Trophoblast cell (in vitro differentiated cells and primary cell): ENCODE results near the gene NEUROG1.

Experiments
- DNase-seq, 2 donors: peaks; one replicate each; pipeline ENCODE4 v3.0.0-alpha.2; 2016
- H2AFZ ChIP-seq: 2 replicates; pipeline ENCODE4 v1.6.1; 2013; ENCODE audit warnings: low read length, moderate library complexity, mild to moderate bottlenecking; ENCODE audit not compliant: insufficient read depth, poor library complexity
- H2AK5ac ChIP-seq: 2 replicates; pipeline ENCODE4 v1.6.1; 2013; ENCODE audit warnings: mild to moderate bottlenecking, low read length
- H2BK120ac ChIP-seq: 2 replicates; pipeline ENCODE4 v1.6.1; 2013; ENCODE audit warnings: low read length, mild to moderate bottlenecking, moderate library complexity; ENCODE audit not compliant: insufficient read depth, poor library complexity
- H2BK12ac ChIP-seq: 2 replicates; pipeline ENCODE4 v1.6.1; 2013; ENCODE audit warnings: mild to moderate bottlenecking, low read length, moderate library complexity
- H2BK5ac ChIP-seq: 2 replicates; pipeline ENCODE4 v1.6.1; 2013; ENCODE audit warnings: low read length, low read depth, moderate library complexity, mild to moderate bottlenecking; ENCODE audit not compliant: poor library complexity
- H3K14ac ChIP-seq: 2 replicates; pipeline ENCODE4 v1.6.1; 2013; ENCODE audit warnings: mild to moderate bottlenecking, low read length
- H3K18ac ChIP-seq: 2 replicates; pipeline ENCODE4 v1.6.1; 2013; ENCODE audit warnings: mild to moderate bottlenecking, low read length
- H3K23ac ChIP-seq: 2 replicates; pipeline ENCODE4 v1.6.1; 2013; ENCODE audit warnings: low read length
- H3K27ac ChIP-seq: 2 replicates; pipeline ENCODE4 v1.5.1; 2013; ENCODE audit warnings: low read depth, mild to moderate bottlenecking, inconsistent platforms, low read length, moderate library complexity
- H3K27me3 ChIP-seq: 2 replicates; pipeline ENCODE4 v1.6.1; 2013; ENCODE audit warnings: inconsistent platforms, mild to moderate bottlenecking, low read length, moderate library complexity; ENCODE audit not compliant: insufficient read depth
- H3K36me3 ChIP-seq, 2 experiments: 1 replicate in 1 of 2; 2 replicates in 1 of 2; pipeline ENCODE4 v1.6.1; 2013; ENCODE audit warnings: low read length in 2 of 2, mild to moderate bottlenecking in 2 of 2, moderate library complexity in 1 of 2; ENCODE audit not compliant: insufficient read depth in 2 of 2, control insufficient read depth in 1 of 2
- H3K4ac ChIP-seq: 2 replicates; pipeline ENCODE4 v1.6.1; 2013; ENCODE audit warnings: low read depth, mild to moderate bottlenecking, low read length, moderate library complexity
- H3K4me1 ChIP-seq, 2 experiments: 1 replicate in 1 of 2; 2 replicates in 1 of 2; pipeline ENCODE4 v1.6.1; 2013; ENCODE audit warnings: low read length in 2 of 2, mild to moderate bottlenecking in 2 of 2, moderate library complexity in 1 of 2; ENCODE audit not compliant: insufficient read depth in 2 of 2, control insufficient read depth in 1 of 2
- H3K4me2 ChIP-seq: 2 replicates; pipeline ENCODE4 v1.6.1; 2013; ENCODE audit warnings: inconsistent platforms, mild to moderate bottlenecking, low read length, moderate library complexity
- H3K4me3 ChIP-seq: 2 replicates; pipeline ENCODE4 v1.5.1; 2013; ENCODE audit warnings: mild to moderate bottlenecking, low read depth, low read length, inconsistent platforms
- H3K79me1 ChIP-seq: one replicate; pipeline ENCODE4 v1.6.1; 2013; ENCODE audit warnings: low read length
- H3K79me2 ChIP-seq: 2 replicates; pipeline ENCODE4 v1.6.1; 2013; ENCODE audit warnings: low read length, mild to moderate bottlenecking; ENCODE audit not compliant: control insufficient read depth, insufficient read depth, poor library complexity
- H3K9ac ChIP-seq: 2 replicates; pipeline ENCODE4 v1.6.1; 2013; ENCODE audit warnings: mild to moderate bottlenecking, low read length
- H3K9me3 ChIP-seq: 2 replicates; pipeline ENCODE4 v1.6.1; 2013; ENCODE audit warnings: low read depth, mild to moderate bottlenecking, control low read depth, inconsistent platforms, low read length; ENCODE audit not compliant: insufficient read depth
- H4K12ac ChIP-seq: 2 replicates; pipeline ENCODE4 v1.6.1; 2013; ENCODE audit warnings: low read depth, mild to moderate bottlenecking, low read length, moderate library complexity
- H4K8ac ChIP-seq: 2 replicates; pipeline ENCODE4 v1.6.1; 2013; ENCODE audit warnings: low read depth, mild to moderate bottlenecking, low read length, moderate library complexity
- H4K91ac ChIP-seq: one replicate; pipeline ENCODE4 v1.6.1; 2013; ENCODE audit warnings: low read depth, mild to moderate bottlenecking, low read length, moderate library complexity
- WGBS: extraction: QIAGEN DNeasy Blood & Tissue Kit; methylation state at CpG from one replicate; pipeline ENCODE4 v1.1.7; 2013; ENCODE audit warnings: missing lambda C conversion rate; ENCODE audit not compliant: insufficient read length, insufficient coverage; ENCODE audit errors: extremely low coverage; 5-methylcytosine and 5-hydroxymethylcytosine counted together

Gene NEUROG1

GRCh38 chr5:135578685-135579341 lies 43.0 kb upstream of the NEUROG1 start, which contains the start of gene CXCL14:
TSS of gene CXCL14 (minus strand) at chr5:135578991. CDS start at chr5:135578778, 213 bp downstream.
- peaks cover 4% of the 10 kb centered on the region for H3K9me3 ChIP-seq
- H4K91ac ChIP-seq: no peak within 1 kb of the TSS
- H3K4ac ChIP-seq: no peak within 1 kb of the TSS
- peaks cover 23% of the 10 kb centered on the region for H3K27me3 ChIP-seq
- H4K8ac ChIP-seq: no peak within 1 kb of the TSS
- H2BK120ac ChIP-seq: no peak within 1 kb of the TSS
- H3K79me1 ChIP-seq: no peaks in the 10 kb centered on the region
- no peak within 1 kb of the TSS for H2BK12ac ChIP-seq
- H3K14ac ChIP-seq: no peak within 1 kb of the TSS
- H3K36me3 ChIP-seq: no peaks in the 10 kb centered on the region
- H3K4me2 ChIP-seq: peak within 1 kb of the TSS; percentile 63
- DNase-seq: peak in 1 of 2 donors; percentile 23
- peaks cover 3 to 10% of the 10 kb centered on the region in 2 experiments for H3K4me1 ChIP-seq
- H2AFZ ChIP-seq: peak within 1 kb of the TSS; percentile 17
- peak within 1 kb of the TSS; percentile 62 for H3K4me3 ChIP-seq
- H3K27ac ChIP-seq: no peak within 1 kb of the TSS
- WGBS: no CpG with 5 or more reads among the region's 68 CpGs
- H3K18ac ChIP-seq: peak within 1 kb of the TSS; percentile 30
- no peak within 1 kb of the TSS for H3K23ac ChIP-seq
- H3K9ac ChIP-seq: no peak within 1 kb of the TSS
- no peak within 1 kb of the TSS for H2AK5ac ChIP-seq
- H3K79me2 ChIP-seq: no peaks in the 10 kb centered on the region
- H4K12ac ChIP-seq: no peak within 1 kb of the TSS
- no peak within 1 kb of the TSS for H2BK5ac ChIP-seq

- H3K27ac ChIP-seq: no peak overlapping the region
- no peak overlapping the region for H2BK5ac ChIP-seq
- H3K14ac ChIP-seq: no peak overlapping the region
- no CpG with 5 or more reads among the region's 21 CpGs for WGBS
- H2AK5ac ChIP-seq: no peak overlapping the region
- H3K4me2 ChIP-seq: peak overlapping the region; percentile 63
- peak overlapping the region; percentile 55 for H3K4me3 ChIP-seq
- H3K23ac ChIP-seq: no peak overlapping the region
- no peaks in the 10 kb centered on the region for H3K79me2 ChIP-seq
- no peak overlapping the region for H2BK12ac ChIP-seq
- H3K27me3 ChIP-seq: peaks cover 23% of the 10 kb centered on the region
- peak overlapping the region; percentile 30 for H3K18ac ChIP-seq
- no peaks in the 10 kb centered on the region for H3K79me1 ChIP-seq
- no peak overlapping the region for H4K8ac ChIP-seq
- H3K4me1 ChIP-seq: peaks cover 3 to 10% of the 10 kb centered on the region in 2 experiments
- no peak for DNase-seq
- no peak overlapping the region for H2BK120ac ChIP-seq
- H2AFZ ChIP-seq: peak overlapping the region; percentile 17
- peaks cover 4% of the 10 kb centered on the region for H3K9me3 ChIP-seq
- H4K91ac ChIP-seq: no peak overlapping the region
- H3K4ac ChIP-seq: no peak overlapping the region
- no peaks in the 10 kb centered on the region for H3K36me3 ChIP-seq
- H3K9ac ChIP-seq: no peak overlapping the region
- H4K12ac ChIP-seq: no peak overlapping the region
These were observed 42.5 kb upstream of the NEUROG1 start for GRCh38 chr5:135578305-135578684.

- Histone ChIP-seq H4K8ac (no peak overlapping the region), H2BK5ac (no peak overlapping the region), H3K9ac (no peak overlapping the region), H3K9me3 (peaks cover 4% of the 10 kb centered on the region), H3K4me2 (peak overlapping the region; percentile 63), H3K79me1 (no peaks in the 10 kb centered on the region), H2BK120ac (no peak overlapping the region), H3K79me2 (no peaks in the 10 kb centered on the region), H3K36me3 (no peaks in the 10 kb centered on the region), H3K14ac (no peak overlapping the region), H4K12ac (no peak overlapping the region), H3K4ac (no peak overlapping the region), H2AFZ (no peak overlapping the region), H3K4me1 (peaks cover 3 to 10% of the 10 kb centered on the region in 2 experiments), H3K27me3 (peaks cover 23% of the 10 kb centered on the region), H3K4me3 (no peak overlapping the region), H3K27ac (no peak overlapping the region), H2BK12ac (no peak overlapping the region), H3K23ac (no peak overlapping the region), H2AK5ac (no peak overlapping the region), H3K18ac (no peak overlapping the region), H4K91ac (no peak overlapping the region)
- WGBS: no CpG with 5 or more reads among the region's 8 CpGs
- no peak for DNase-seq
These were observed 41.7 kb upstream of the NEUROG1 start for GRCh38 chr5:135577421-135577820.

- Histone ChIP-seq H2BK5ac (no peak overlapping the region), H3K27me3 (peaks cover 23% of the 10 kb centered on the region), H2AK5ac (no peak overlapping the region), H3K79me2 (no peaks in the 10 kb centered on the region), H3K4me1 (peaks cover 3 to 10% of the 10 kb centered on the region in 2 experiments), H3K4ac (no peak overlapping the region), H4K91ac (no peak overlapping the region), H3K4me3 (no peak overlapping the region), H4K8ac (no peak overlapping the region), H4K12ac (no peak overlapping the region), H3K36me3 (no peaks in the 10 kb centered on the region), H3K27ac (no peak overlapping the region), H3K14ac (no peak overlapping the region), H2BK120ac (no peak overlapping the region), H3K23ac (no peak overlapping the region), H3K9me3 (peaks cover 4% of the 10 kb centered on the region), H3K18ac (no peak overlapping the region), H3K4me2 (no peak overlapping the region), H2BK12ac (no peak overlapping the region), H2AFZ (no peak overlapping the region), H3K9ac (no peak overlapping the region), H3K79me1 (no peaks in the 10 kb centered on the region)
- DNase-seq: peak; percentile 26 to 61
- no CpG with 5 or more reads among the region's 6 CpGs for WGBS
These were observed 40.4 kb upstream of the NEUROG1 start for GRCh38 chr5:135576075-135576599.
